ENCODE data around the gene ANKMY1. TPM values are rescaled to one million over a fixed set of nuclear protein-coding genes. Genes with fewer than 3 reads are reported as not detected.

ANKMY1 gene
- total and polyA plus RNA-seq, 8 donors = 6.9 to 20.1 (median 10.7) TPM

GRCh38 chr2:240529344-240529999 is 28.3 kb downstream of the ANKMY1 start:
- Histone ChIP-seq H3K36me3 (peaks cover 0 to 4% (median 0%) of the 10 kb centered on the region in 3 donors), H3K27ac (no peak overlapping the region), H3K4me3 (no peak overlapping the region), H3K9me3 (no peaks in the 10 kb centered on the region), H3K27me3 (no peaks in the 10 kb centered on the region), H3K4me1 (no peaks in the 10 kb centered on the region)
- WGBS, 2 donors = 97% methylated on average over 16 of the region's 16 CpGs
- FAIRE-seq (no peak), ATAC-seq (no peak), DNase-seq (peak in 1 of 6 donors; percentile 37)
- TF ChIP-seq CTCF (IDR thresholded peaks at IDR 0.05) = no peak
- intact Hi-C loops (cut with DNase I) = no loop called here

GRCh38 chr2:240528406-240529040 is 29.3 kb downstream of the ANKMY1 start:
- FAIRE-seq (no peak), ATAC-seq (no peak), DNase-seq (peak in 1 of 6 donors; percentile 50)
- H3K27me3 ChIP-seq = no peaks in the 10 kb centered on the region
- peaks cover 0 to 9% (median 0%) of the 10 kb centered on the region in 3 donors for H3K36me3 ChIP-seq
- H3K4me3 ChIP-seq = no peak overlapping the region
- H3K9me3 ChIP-seq = no peaks in the 10 kb centered on the region
- H3K4me1 ChIP-seq = no peaks in the 10 kb centered on the region
- no peak overlapping the region for H3K27ac ChIP-seq
- WGBS, 2 donors = 91 to 94% methylated on average over 13 of the region's 13 CpGs
- intact Hi-C loops (cut with DNase I) = no loop called here
- TF ChIP-seq CTCF (IDR thresholded peaks at IDR 0.05) = no peak

- intact Hi-C loops (cut with DNase I) = no loop called here
- no peak overlapping the region for H3K4me3 ChIP-seq
- no peak for TF ChIP-seq CTCF (IDR thresholded peaks at IDR 0.05)
- no peaks in the 10 kb centered on the region for H3K4me1 ChIP-seq
- H3K9me3 ChIP-seq = no peaks in the 10 kb centered on the region
- H3K27ac ChIP-seq = no peak overlapping the region
- DNase-seq (no peak), ATAC-seq (no peak), FAIRE-seq (no peak)
- 95 to 96% methylated on average over 3 of the region's 3 CpGs for WGBS, 2 donors
- no peaks in the 10 kb centered on the region for H3K27me3 ChIP-seq
- H3K36me3 ChIP-seq = peaks cover 0 to 14% (median 0%) of the 10 kb centered on the region in 3 donors
These were observed 30.5 kb downstream of the ANKMY1 start for GRCh38 chr2:240527153-240527750.

- no peak overlapping the region for H3K4me3 ChIP-seq
- intact Hi-C loops (cut with DNase I) = no loop called here
- peaks cover 0 to 14% (median 0%) of the 10 kb centered on the region in 3 donors for H3K36me3 ChIP-seq
- DNase-seq (peak in 1 of 6 donors; percentile 7), ATAC-seq (no peak), FAIRE-seq (no peak)
- no peaks in the 10 kb centered on the region for H3K4me1 ChIP-seq
- no peak for TF ChIP-seq CTCF (IDR thresholded peaks at IDR 0.05)
- no peaks in the 10 kb centered on the region for H3K9me3 ChIP-seq
- no peaks in the 10 kb centered on the region for H3K27me3 ChIP-seq
- 80 to 93% methylated on average over 4 of the region's 4 CpGs for WGBS, 2 donors
- H3K27ac ChIP-seq = no peak overlapping the region
These were observed 31.3 kb downstream of the ANKMY1 start for GRCh38 chr2:240526521-240526920.

All from pancreas (tissue), 10 donors.